SK-N-SH (cell line): ENCODE measurements around the gene IL5. TPM values are rescaled to one million over a fixed set of nuclear protein-coding genes. Genes with fewer than 3 reads are reported as not detected.
"Not testable (repeated sequence)": the region's sequence is repeated elsewhere in the genome, so short reads cannot be mapped to it uniquely, and the experiment has no call there.

Experiments used
- CTCF ChIA-PET: fragments of 300-600, 350-600 bp; formaldehyde crosslinking; extraction: SDS; loops from one replicate; lab custom pipeline; 2021; lab: Yijun Ruan, JAX
- POLR2A ChIA-PET: fragments of 350-600 bp; sonication (Branson Sonifier 250); formaldehyde crosslinking; extraction: SDS; loops from one replicate; lab custom pipeline; 2020; ENCODE audit warnings: antibody characterized with exemption, inconsistent platforms; lab: Yijun Ruan, JAX
- DNase-seq: peaks from one replicate; pipeline ENCODE4 v3.0.0; 2012
- H2AFZ ChIP-seq: fragments of 200-600 bp; sonication (generic); 2 replicates; pipeline ENCODE4 v1.8.1; 2016; ENCODE audit warnings: antibody characterized with exemption, mild to moderate bottlenecking, low read depth
- H3F3A ChIP-seq: fragments of 200-600 bp; sonication (generic); replicated peaks from 2 replicates; pipeline ENCODE3; 2016; ENCODE audit warnings: antibody characterized with exemption, mild to moderate bottlenecking; ENCODE audit not compliant: insufficient read depth
- H3K27ac ChIP-seq, 2 experiments: fragments of 200-500 bp in 1 of 2; fragments of 200-600 bp in 1 of 2; sonication (Bioruptor generic) in 1 of 2; sonication (generic), shearing (Covaris generic) in 1 of 2; 2 replicates each; pipeline versions ENCODE4 v1.5.1 to v1.6.1; 2014 to 2016; ENCODE audit warnings: low read depth in 2 of 2, inconsistent platforms in 1 of 2, low read length in 1 of 2, mild to moderate bottlenecking in 1 of 2, mixed read lengths in 1 of 2
- H3K27me3 ChIP-seq: fragments of 200-600 bp; sonication (generic), shearing (Covaris generic); 2 replicates; pipeline ENCODE4 v1.6.1; 2016; ENCODE audit warnings: mixed run types; ENCODE audit not compliant: insufficient read depth
- H3K36me3 ChIP-seq, 2 experiments: fragments of 200-500 bp in 1 of 2; fragments of 200-600 bp in 1 of 2; sonication (Bioruptor generic) in 1 of 2; sonication (generic) in 1 of 2; replicated peaks in 1 of 2; 2 replicates each; pipeline versions ENCODE3 to v1.5.1; 2014 to 2016; ENCODE audit warnings: low read length in 1 of 2, mild to moderate bottlenecking in 1 of 2; ENCODE audit not compliant: insufficient read depth in 2 of 2, control insufficient read depth in 1 of 2
- H3K4me1 ChIP-seq, 2 experiments: fragments of 200-500 bp in 1 of 2; fragments of 200-600 bp in 1 of 2; sonication (Bioruptor generic) in 1 of 2; sonication (generic), shearing (Covaris generic) in 1 of 2; 2 replicates each; pipeline versions ENCODE4 v1.5.1 to v1.6.1; 2014 to 2016; ENCODE audit warnings: low read depth in 1 of 2, low read length in 1 of 2, mixed run types in 1 of 2; ENCODE audit not compliant: insufficient read depth in 2 of 2, control insufficient read depth in 1 of 2
- H3K4me2 ChIP-seq: fragments of 200-600 bp; sonication (generic), shearing (Covaris generic); 2 replicates; pipeline ENCODE4 v1.6.1; 2017; ENCODE audit warnings: mixed run types
- H3K4me3 ChIP-seq, 2 experiments: fragments of 200-500 bp in 1 of 2; fragments of 200-600 bp in 1 of 2; sonication (Bioruptor generic) in 1 of 2; sonication (generic), shearing (Covaris generic) in 1 of 2; 2 replicates each; pipeline versions ENCODE4 v1.5.1 to v1.8.1; 2014 to 2016; ENCODE audit warnings: low read depth in 2 of 2, inconsistent platforms in 1 of 2, low read length in 1 of 2, mild to moderate bottlenecking in 1 of 2, mixed read lengths in 1 of 2, moderate library complexity in 1 of 2
- H3K79me2 ChIP-seq: fragments of 200-600 bp; sonication (generic); 2 replicates; pipeline ENCODE4 v1.8.1; 2017; ENCODE audit warnings: mild to moderate bottlenecking; ENCODE audit not compliant: insufficient read depth
- H3K9ac ChIP-seq: fragments of 200-600 bp; sonication (generic); 2 replicates; pipeline ENCODE4 v1.6.1; 2017; ENCODE audit warnings: mixed run types
- H3K9me2 ChIP-seq: fragments of 200-600 bp; sonication (generic); 2 replicates; pipeline ENCODE4 v1.6.1; 2017; ENCODE audit warnings: mixed run types
- H3K9me3 ChIP-seq: fragments of 200-600 bp; sonication (generic); 2 replicates; pipeline ENCODE4 v1.6.1; 2017; ENCODE audit warnings: mixed run types, mild to moderate bottlenecking, moderate library complexity
- H4K20me1 ChIP-seq: fragments of 200-600 bp; sonication (generic); 2 replicates; pipeline ENCODE4 v1.6.1; 2017; ENCODE audit warnings: mild to moderate bottlenecking, mixed run types; ENCODE audit not compliant: insufficient read depth
- CHD2 ChIP-seq: fragments of 150-350 bp; IDR thresholded peaks from 2 replicates; pipeline ENCODE4 v1.6.1; 2018; ENCODE audit warnings: low read length; ENCODE audit not compliant: partially characterized antibody
- ELF1 ChIP-seq: IDR thresholded peaks from 2 replicates; pipeline ENCODE4 v1.4.0; 2012
- EP300 ChIP-seq, 2 experiments: IDR thresholded peaks; 2 replicates each; pipeline versions ENCODE4 v1.4.0 to v1.6.1; 2012; ENCODE audit warnings: borderline replicate concordance in 1 of 2, low read depth in 1 of 2, low read length in 1 of 2
- EZH2phosphoT487 ChIP-seq: fragments of 200-600 bp; sonication (generic); IDR thresholded peaks from 2 replicates; pipeline ENCODE4 v1.6.1; 2017; ENCODE audit warnings: low read depth, mixed run types, mild to moderate bottlenecking, antibody characterized with exemption, moderate library complexity, borderline replicate concordance
- FOSL2 ChIP-seq: IDR thresholded peaks from 2 replicates; pipeline ENCODE4 v1.4.0; 2012; ENCODE audit warnings: low read depth, mild to moderate bottlenecking, moderate library complexity, borderline replicate concordance
- FOXJ3 ChIP-seq: sonication (generic); formaldehyde crosslinking; IDR thresholded peaks from 2 replicates; pipeline ENCODE4 v1.5.1; 2020; ENCODE audit warnings: mild to moderate bottlenecking, missing genetic modification reagents
- GABPA ChIP-seq: IDR thresholded peaks from 2 replicates; pipeline ENCODE4 v1.4.0; 2012; ENCODE audit warnings: low read depth, mild to moderate bottlenecking
- GATA2 ChIP-seq: sonication (generic); formaldehyde crosslinking; IDR thresholded peaks from 2 replicates; pipeline ENCODE4 v1.5.0; 2020; ENCODE audit warnings: mild to moderate bottlenecking, missing genetic modification reagents
- JUND ChIP-seq: IDR thresholded peaks from 2 replicates; pipeline ENCODE4 v1.4.0; 2012
- MEF2A ChIP-seq: IDR thresholded peaks from 2 replicates; pipeline ENCODE4 v1.4.0; 2012; ENCODE audit warnings: low read depth, borderline replicate concordance
- NFIC ChIP-seq: IDR thresholded peaks from 2 replicates; pipeline ENCODE4 v1.4.0; 2012; ENCODE audit warnings: borderline replicate concordance
- NRF1 ChIP-seq: IDR thresholded peaks from 2 replicates; pipeline ENCODE4 v1.6.1; 2012; ENCODE audit warnings: low read depth, mild to moderate bottlenecking, low read length
- RAD21 ChIP-seq: IDR thresholded peaks from 2 replicates; pipeline ENCODE4 v1.6.1; 2012; ENCODE audit warnings: mild to moderate bottlenecking, low read length
- RFX5 ChIP-seq: IDR thresholded peaks from 2 replicates; pipeline ENCODE4 v1.6.1; 2012; ENCODE audit warnings: mild to moderate bottlenecking, improper control_type of control experiment, low read length
- RXRA ChIP-seq: IDR thresholded peaks from 2 replicates; pipeline ENCODE4 v1.4.0; 2012; ENCODE audit warnings: low read depth, mild to moderate bottlenecking, borderline replicate concordance
- SIN3A ChIP-seq: IDR thresholded peaks from 2 replicates; pipeline ENCODE4 v1.6.1; 2012; ENCODE audit warnings: low read depth, mild to moderate bottlenecking, low read length, moderate library complexity, borderline replicate concordance
- TEAD4 ChIP-seq: IDR thresholded peaks from 2 replicates; pipeline ENCODE4 v1.4.0; 2012; ENCODE audit warnings: mild to moderate bottlenecking, borderline replicate concordance; ENCODE audit not compliant: insufficient read depth
- USF2 ChIP-seq: fragments of 150-350 bp; IDR thresholded peaks from 2 replicates; pipeline ENCODE4 v1.6.1; 2017; ENCODE audit warnings: antibody characterized with exemption, low read length, low read depth, borderline replicate concordance
- YY1 ChIP-seq: IDR thresholded peaks from 2 replicates; pipeline ENCODE4 v1.4.0; 2012; ENCODE audit warnings: low read depth, mild to moderate bottlenecking
- WGBS: methylation state at CpG from one replicate; pipeline ENCODE4 v1.1.6; 2017; ENCODE audit warnings: low lambda C conversion rate; 5-methylcytosine and 5-hydroxymethylcytosine counted together
- polyA plus RNA-seq, 3 experiments: library from polyadenylated mRNA; depleted of rRNA; stranded (reverse); fragments of >200 nt; gene quantifications; 2 replicates each; pipeline ENCODE4 v1.2.3, GENCODE V29; 2012

Gene IL5
- polyA plus RNA-seq, 1 of the 3 experiments (the other 2 are of a cell fraction) = not detected

GRCh38 chr5:132586063-132586462 is 42.7 kb upstream of the IL5 start:
- no peak overlapping the region for H3K27ac ChIP-seq
- H2AFZ ChIP-seq = no peak overlapping the region
- no peak overlapping the region for H3K4me2 ChIP-seq
- H3K27me3 ChIP-seq = no peaks in the 10 kb centered on the region
- peaks cover 45 to 69% of the 10 kb centered on the region in 2 experiments for H3K36me3 ChIP-seq
- H3K4me1 ChIP-seq = peaks cover 0 to 8% of the 10 kb centered on the region in 2 experiments; a peak in 2 of 4 replicates
- peaks cover 4% of the 10 kb centered on the region for H3F3A ChIP-seq
- ChIA-PET POLR2A (no interaction called here), CTCF (no interaction called here)
- no peaks in the 10 kb centered on the region for H4K20me1 ChIP-seq
- DNase-seq = no peak
- no peaks in the 10 kb centered on the region for H3K9me2 ChIP-seq
- H3K4me3 ChIP-seq = no peak overlapping the region
- H3K79me2 ChIP-seq = peaks cover 24% of the 10 kb centered on the region; the same call in 1 of the 2 replicates
- H3K9ac ChIP-seq = no peak overlapping the region
- TF ChIP-seq SIN3A (no peak), JUND (no peak), RAD21 (no peak), EZH2phosphoT487 (no peak), RXRA (no peak), CHD2 (no peak), GABPA (no peak), NRF1 (no peak), MEF2A (no peak), USF2 (no peak), RFX5 (no peak), EP300 (IDR thresholded peaks at IDR 0.05; ENCODE audit: borderline replicate concordance in 1 of 2, low read depth in 1 of 2, low read length in 1 of 2) (no peak), ELF1 (no peak), YY1 (no peak), NFIC (no peak), TEAD4 (no peak), GATA2 (CRISPR knock-in tag) (no peak), FOXJ3 (CRISPR knock-in tag) (no peak), FOSL2 (no peak)
- no peaks in the 10 kb centered on the region for H3K9me3 ChIP-seq

- H3K9me2 ChIP-seq, POLR2A ChIA-PET, H2AFZ ChIP-seq, H3K4me2 ChIP-seq, H4K20me1 ChIP-seq, H3F3A ChIP-seq, H3K27me3 ChIP-seq, H3K4me3 ChIP-seq, H3K27ac ChIP-seq, CTCF ChIA-PET, DNase-seq, H3K9ac ChIP-seq, H3K9me3 ChIP-seq: not testable (repeated sequence)
- 93% methylated on average over 2 of the region's 2 CpGs for WGBS
- peaks cover 54 to 74% of the 10 kb centered on the region in 2 experiments for H3K36me3 ChIP-seq
- peaks cover 31% of the 10 kb centered on the region for H3K79me2 ChIP-seq
- H3K4me1 ChIP-seq = peaks cover 0 to 14% of the 10 kb centered on the region in 2 experiments; a peak in 2 of 4 replicates
These were observed 41.2 kb upstream of the IL5 start for GRCh38 chr5:132584560-132584959.
